Measurements from ENCODE around the gene PPP1R18.
"Not testable (repeated sequence)": the region's sequence is repeated elsewhere in the genome, so short reads cannot be mapped to it uniquely, and the experiment has no call there.

Gene PPP1R18

GRCh38 chr6:30719791-30720737, 33.6 kb upstream of the PPP1R18 start, which contains the start of gene TUBB:
Gene TUBB (plus strand): TSS chr6:30720352. CDS start chr6:30720507, 155 bp downstream.
- peak; percentile 99 for DNase-seq

- DNase-seq: no peak
Measured at GRCh38 chr6:30719356-30719755, 32.9 kb upstream of the PPP1R18 start.

GRCh38 chr6:30717845-30718720, 31.6 kb upstream of the PPP1R18 start:
- DNase-seq: not testable (repeated sequence)

DNA sequence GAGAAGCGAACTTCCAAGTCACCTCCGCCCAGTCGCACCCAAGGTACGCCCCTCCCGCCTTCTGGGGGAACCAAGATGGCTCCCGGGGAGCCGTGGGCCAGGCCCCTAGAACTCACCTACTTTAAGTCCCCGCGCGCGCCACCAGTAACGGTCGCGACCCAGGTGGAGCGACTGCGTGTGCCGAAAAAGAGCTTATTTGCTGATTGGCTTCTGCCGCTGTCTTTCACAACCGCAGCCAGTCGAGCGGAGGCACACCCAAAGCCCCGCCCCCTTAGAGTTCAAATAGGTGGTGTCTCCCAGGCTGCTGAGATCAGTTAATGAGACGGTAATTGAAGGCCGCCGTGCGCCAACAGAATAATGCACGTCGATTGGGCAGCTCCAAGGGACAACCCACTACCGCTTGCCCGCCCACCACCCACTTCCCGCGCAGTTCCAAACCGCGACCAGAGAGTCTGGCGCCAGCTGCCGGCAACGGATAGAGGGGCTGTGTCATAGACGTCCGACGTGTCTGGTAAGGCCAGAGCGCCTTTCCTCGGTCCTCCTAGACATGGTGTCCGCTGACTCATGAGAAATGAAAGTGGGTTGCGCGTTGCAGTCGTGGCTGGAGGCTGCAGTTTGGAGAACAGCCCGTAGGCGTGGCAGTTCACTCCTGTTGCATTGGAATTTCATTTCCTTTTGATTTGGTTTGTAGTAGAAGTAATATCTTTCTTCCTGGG, 30.8 kb upstream of the PPP1R18 start, which contains the start of gene MDC1:
MDC1 (minus strand) TSS at position 153 of the 716 bp plus-strand sequence. CDS start 2,106 bp downstream, outside the sequence.
- DNase-seq: peak; percentile 100

DNA sequence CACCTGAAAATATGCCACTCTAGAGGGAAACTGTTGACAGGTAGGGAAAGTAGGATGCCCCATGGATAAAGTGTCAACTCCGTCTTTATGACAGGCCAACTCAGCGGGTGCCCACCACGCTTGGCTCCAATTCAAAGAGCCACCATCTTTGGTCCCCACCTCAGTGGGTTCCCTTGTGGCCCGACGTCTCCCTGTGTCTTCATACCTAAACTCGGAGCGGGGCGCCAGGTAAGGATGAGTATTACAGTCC, 30.4 kb upstream of the PPP1R18 start:
- DNase-seq: no peak

DNA sequence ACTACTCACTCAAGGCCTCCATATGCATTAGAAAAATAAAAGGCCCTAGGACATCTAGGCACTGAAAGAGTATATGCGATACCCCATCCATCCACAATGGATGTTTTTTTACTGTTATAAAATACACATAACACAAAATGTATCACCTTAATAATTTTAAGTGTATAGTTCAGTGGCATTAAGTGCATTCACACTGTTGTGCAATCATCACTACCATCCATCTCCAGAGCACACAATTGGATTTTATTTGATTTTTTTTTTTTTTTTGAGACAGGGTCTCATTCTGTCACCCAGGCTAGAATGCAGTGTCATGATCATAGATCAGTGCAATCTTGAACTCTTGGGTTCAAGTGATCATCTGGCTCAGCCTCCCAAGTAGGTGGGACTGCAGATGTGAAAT, 27.8 kb upstream of the PPP1R18 start:
- no peak for DNase-seq

DNA sequence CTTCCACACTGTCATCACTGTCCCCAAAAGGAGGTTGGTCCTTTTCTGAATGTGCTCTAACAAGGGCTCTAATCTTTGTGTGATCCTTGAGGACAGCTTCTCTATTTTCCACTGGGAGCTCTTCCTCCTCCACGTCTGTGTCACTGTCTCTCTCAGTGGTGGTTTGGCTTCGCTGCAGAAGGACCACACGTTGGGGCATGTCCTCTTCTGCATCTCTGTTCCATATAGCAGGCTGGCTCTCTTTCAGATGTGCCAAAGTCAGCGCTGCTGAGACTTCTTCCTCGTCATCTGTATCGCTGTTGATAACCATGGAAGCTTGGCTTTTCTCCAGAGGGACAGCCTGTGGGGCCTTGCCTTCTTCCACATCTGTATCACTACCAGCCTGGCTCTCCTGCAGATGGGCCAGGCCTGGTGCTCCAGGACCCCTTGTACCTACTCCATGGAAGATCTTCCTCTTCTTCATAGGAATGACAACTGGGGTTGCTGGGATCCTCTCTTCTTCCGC, 26.0 kb upstream of the PPP1R18 start:
- DNase-seq: no peak

DNA sequence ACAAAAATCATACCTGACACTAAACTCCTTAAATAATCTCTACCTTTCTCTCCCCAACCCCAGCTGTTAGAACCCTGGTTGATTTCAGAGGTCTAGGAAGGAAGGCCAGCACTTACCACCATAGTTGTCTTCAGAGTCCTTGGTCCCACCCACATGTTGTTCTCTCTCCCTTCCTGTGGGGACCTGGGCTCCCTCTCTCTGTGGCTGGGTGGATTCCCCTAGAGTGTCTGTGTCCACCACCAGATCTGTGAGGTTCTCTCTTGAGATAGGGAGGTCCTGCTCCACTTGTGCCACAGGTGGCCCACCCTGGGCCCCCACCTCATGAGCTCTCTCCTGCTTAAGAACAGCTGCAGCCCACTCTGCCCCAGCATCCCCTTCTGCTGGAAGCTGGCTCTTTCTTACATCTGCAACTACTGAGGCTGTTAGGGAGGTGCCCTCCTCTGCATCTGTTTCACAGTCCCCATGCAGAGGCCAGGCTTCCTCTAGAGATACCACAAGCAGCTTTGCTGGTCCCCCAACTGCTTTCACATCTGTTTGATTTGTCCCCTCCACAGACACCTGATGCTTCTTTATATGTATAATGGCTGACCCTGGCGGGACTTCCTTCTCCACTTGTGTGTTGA, 25.4 kb upstream of the PPP1R18 start:
- DNase-seq: no peak

DNA sequence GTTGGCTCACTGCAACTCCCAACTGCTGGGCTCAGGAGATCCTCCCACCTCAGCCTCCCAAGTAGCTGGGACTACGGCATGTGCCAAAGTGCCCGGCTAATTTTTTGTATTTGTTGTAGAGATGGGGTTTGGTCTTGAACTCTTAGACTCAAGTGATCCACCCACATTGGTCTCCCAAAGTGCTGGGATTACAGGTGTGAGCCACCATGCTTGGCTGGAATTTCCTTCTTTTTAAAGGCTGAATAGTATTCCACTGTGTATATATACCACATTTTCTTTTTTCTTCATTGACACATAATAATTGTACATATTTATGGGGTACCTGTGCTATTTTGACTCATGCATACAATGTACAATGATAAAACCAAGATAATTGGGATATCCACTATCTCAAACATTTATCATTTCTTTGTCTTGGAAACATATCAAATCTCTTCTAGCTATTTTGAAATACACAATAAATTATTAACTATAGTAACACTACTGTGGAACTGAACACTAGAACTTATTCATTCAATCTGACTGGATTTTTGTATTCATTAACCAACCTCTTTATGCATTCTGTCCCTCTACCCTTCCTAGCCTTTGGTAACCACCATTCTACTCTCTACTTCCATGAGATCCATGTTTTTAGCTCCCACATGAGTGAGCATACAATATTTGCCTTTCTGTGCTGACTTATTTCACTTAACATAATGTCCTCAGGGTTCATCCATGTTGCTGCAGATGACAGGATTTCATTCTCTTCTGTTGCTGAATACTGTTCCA, 22.8 kb upstream of the PPP1R18 start:
- no peak for DNase-seq

GRCh38 chr6:30707281-30707850, 20.9 kb upstream of the PPP1R18 start:
- no peak for DNase-seq

GRCh38 chr6:30705620-30706019, 19.2 kb upstream of the PPP1R18 start:
- DNase-seq: no peak

- DNase-seq: peak; percentile 12
Measured at GRCh38 chr6:30703821-30704220, 17.4 kb upstream of the PPP1R18 start.

- no peak for DNase-seq
Measured at GRCh38 chr6:30703011-30703410, 16.6 kb upstream of the PPP1R18 start.

- DNase-seq: no peak
Measured at GRCh38 chr6:30700340-30700739, 13.9 kb upstream of the PPP1R18 start.

GRCh38 chr6:30696432-30696831, 10.0 kb upstream of the PPP1R18 start:
- DNase-seq: no peak

DNA sequence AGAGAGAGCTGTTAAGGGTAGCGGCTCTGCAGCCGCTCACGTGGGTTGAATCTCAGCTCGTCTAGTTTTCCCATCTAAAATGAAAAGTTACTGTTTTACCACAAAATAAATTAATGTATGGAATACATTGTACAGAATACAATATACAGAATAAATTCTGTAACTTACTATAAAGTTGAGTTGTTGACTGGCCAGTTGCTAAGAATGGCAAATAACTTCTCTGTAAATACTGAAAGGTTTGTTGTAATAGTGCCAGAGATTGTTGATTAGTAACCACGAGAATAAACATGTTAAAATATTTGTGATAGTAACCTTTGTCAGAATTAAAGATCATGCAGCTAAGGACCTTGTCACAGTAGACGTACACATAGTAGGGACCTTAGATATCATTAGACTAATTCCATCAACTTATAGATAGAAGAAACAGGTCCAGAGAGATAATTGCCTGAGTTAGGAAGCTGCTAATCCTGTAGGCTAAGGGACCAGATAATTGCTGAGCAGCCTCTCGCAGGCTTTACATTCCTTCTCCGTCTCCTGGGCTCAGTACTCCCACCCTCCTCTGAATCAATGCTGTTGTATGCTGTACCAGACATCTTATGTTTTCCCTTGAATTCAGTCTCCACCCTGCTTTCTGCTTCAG, 4.9 kb upstream of the PPP1R18 start:
- DNase-seq: no peak

GRCh38 chr6:30690403-30691207, 4.2 kb upstream of the PPP1R18 start, which contains the start of gene NRM:
Gene NRM (minus strand): TSS chr6:30690984. CDS start chr6:30690974, 10 bp downstream.
- peak; percentile 84 for DNase-seq

- DNase-seq: no peak
Measured at GRCh38 chr6:30689985-30690384, 3.5 kb upstream of the PPP1R18 start.

DNA sequence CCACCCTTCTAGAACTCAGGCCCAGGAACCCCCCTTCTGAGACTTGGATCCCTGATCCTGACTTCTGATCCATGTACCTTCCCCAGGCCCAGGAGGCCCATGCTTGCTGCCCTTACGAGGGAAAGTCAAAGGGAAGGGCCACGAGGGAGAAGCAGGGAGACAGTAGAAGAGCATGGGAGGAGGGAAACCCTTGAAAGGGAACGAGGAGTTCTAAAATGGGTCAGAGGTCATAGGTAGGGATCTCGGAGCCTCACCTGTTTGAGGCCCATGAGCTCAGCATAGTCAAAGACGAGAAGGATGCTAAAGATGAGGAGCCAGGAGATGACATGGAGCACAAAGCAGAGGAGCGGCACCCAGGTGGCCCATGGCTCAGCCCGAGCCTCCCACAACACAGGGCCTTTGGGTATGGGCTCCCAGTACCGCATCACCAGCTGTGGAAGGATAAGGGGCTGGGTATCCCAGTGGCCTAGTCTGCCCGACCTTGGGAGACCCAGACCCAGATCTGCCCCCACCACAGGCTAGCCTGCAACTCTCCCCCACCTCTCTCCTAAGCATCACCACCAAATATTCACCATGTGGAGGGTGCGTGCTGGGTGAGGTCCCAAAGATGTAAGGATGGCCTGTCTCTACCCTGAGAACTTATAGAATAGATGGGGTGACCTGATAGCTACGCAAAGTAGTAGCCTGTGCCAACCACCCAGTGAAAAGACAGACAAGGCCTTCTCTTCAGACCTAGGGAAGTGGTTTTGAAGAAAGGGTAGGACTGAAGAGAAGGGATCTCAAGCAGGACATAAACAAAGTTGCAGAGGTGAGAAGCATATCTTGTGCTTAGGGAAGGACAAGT, 2.8 kb upstream of the PPP1R18 start:
- DNase-seq: no peak

All from MV-4-11 (cell line).